ENCODE results near the gene TMEM225B.
"Not testable (repeated sequence)": the region's sequence is repeated elsewhere in the genome, so short reads cannot be mapped to it uniquely, and the experiment has no call there.

The TMEM225B gene

DNA sequence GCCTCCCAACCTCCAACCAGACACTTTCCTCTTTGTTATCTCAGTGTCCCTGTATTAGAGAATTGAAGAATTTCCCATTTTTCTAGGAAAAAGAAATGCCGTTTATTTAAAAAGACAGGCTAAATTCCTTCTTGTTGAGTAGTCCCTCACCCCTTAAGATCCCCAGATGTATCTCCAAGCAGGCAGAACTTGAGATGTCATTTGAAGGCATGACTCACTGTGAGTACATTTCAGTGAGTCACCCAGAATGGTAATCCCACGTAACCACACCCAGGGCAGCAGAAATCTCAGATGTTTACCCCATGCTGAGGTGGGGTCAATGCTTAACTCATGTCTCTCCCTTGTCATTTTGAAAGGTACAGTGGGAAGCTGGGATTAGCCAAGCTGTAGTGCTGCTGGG is 35.2 kb upstream of the TMEM225B start:
- Histone ChIP-seq H3K4me1 (ENCODE audit: insufficient read depth, low read length) (peaks cover 18% of the 10 kb centered on the region), H3K36me3 (ENCODE audit: insufficient read depth, low read length) (peaks cover 78% of the 10 kb centered on the region), H4K20me1 (ENCODE audit: insufficient read depth, low read length) (peaks cover 28% of the 10 kb centered on the region; the same call in 1 of the 2 replicates), H3K27ac (ENCODE audit: low read length) (no peak overlapping the region), H3K4me3 (ENCODE audit: low read depth in 1 of 2, low read length in 2 of 2) (no peak overlapping the region), H3K9me3 (ENCODE audit: insufficient read depth, low read length, severe bottlenecking) (no peaks in the 10 kb centered on the region), H3K4me2 (ENCODE audit: insufficient read depth, low read length) (no peak overlapping the region), H3K79me2 (ENCODE audit: insufficient read depth, low read length) (peaks cover 85% of the 10 kb centered on the region), H3K27me3 (ENCODE audit: insufficient read depth, low read length, poor library complexity) (no peaks in the 10 kb centered on the region), H3K9ac (ENCODE audit: low read depth, low read length) (no peak overlapping the region), H2AFZ (ENCODE audit: low read depth, low read length) (no peak overlapping the region)
- no peak for TF ChIP-seq EZH2 (IDR thresholded peaks at IDR 0.05; ENCODE audit: borderline replicate concordance, low read depth, low read length, severe bottlenecking)
- no peak for TF ChIP-seq CTCF (IDR thresholded peaks at IDR 0.05; ENCODE audit: borderline replicate concordance, extremely low read depth, low read length, poor library complexity, severe bottlenecking)
- no peak for ATAC-seq (ENCODE audit: insufficient read depth, low read depth)
- DNase-seq: no peak

GRCh38 chr7:99563650-99564049 is 34.4 kb upstream of the TMEM225B start:
- Histone ChIP-seq H3K4me1 (ENCODE audit: insufficient read depth, low read length) (peaks cover 18% of the 10 kb centered on the region), H3K4me3 (ENCODE audit: low read depth in 1 of 2, low read length in 2 of 2) (no peak overlapping the region), H3K79me2 (ENCODE audit: insufficient read depth, low read length) (peaks cover 79% of the 10 kb centered on the region), H3K27me3 (ENCODE audit: insufficient read depth, low read length, poor library complexity) (no peaks in the 10 kb centered on the region), H3K9me3 (ENCODE audit: insufficient read depth, low read length, severe bottlenecking) (no peaks in the 10 kb centered on the region), H2AFZ (ENCODE audit: low read depth, low read length) (no peak overlapping the region), H4K20me1 (ENCODE audit: insufficient read depth, low read length) (peaks cover 28% of the 10 kb centered on the region; the same call in 1 of the 2 replicates), H3K27ac (ENCODE audit: low read length) (no peak overlapping the region), H3K4me2 (ENCODE audit: insufficient read depth, low read length) (no peak overlapping the region), H3K9ac (ENCODE audit: low read depth, low read length) (no peak overlapping the region), H3K36me3 (ENCODE audit: insufficient read depth, low read length) (peaks cover 77% of the 10 kb centered on the region)
- DNase-seq (no peak), ATAC-seq (ENCODE audit: insufficient read depth, low read depth) (no peak)
- TF ChIP-seq EZH2 (IDR thresholded peaks at IDR 0.05; ENCODE audit: borderline replicate concordance, low read depth, low read length, severe bottlenecking) (no peak), CTCF (IDR thresholded peaks at IDR 0.05; ENCODE audit: borderline replicate concordance, extremely low read depth, low read length, poor library complexity, severe bottlenecking) (no peak)

- H3K4me1 ChIP-seq (ENCODE audit: insufficient read depth, low read length); H3K4me2 ChIP-seq (ENCODE audit: insufficient read depth, low read length); H3K27me3 ChIP-seq (ENCODE audit: insufficient read depth, low read length, poor library complexity); H2AFZ ChIP-seq (ENCODE audit: low read depth, low read length); H3K27ac ChIP-seq (ENCODE audit: low read length); H4K20me1 ChIP-seq (ENCODE audit: insufficient read depth, low read length); H3K9ac ChIP-seq (ENCODE audit: low read depth, low read length); H3K4me3 ChIP-seq (ENCODE audit: low read depth in 1 of 2, low read length in 2 of 2); H3K9me3 ChIP-seq (ENCODE audit: insufficient read depth, low read length, severe bottlenecking); ATAC-seq (ENCODE audit: insufficient read depth, low read depth); DNase-seq: not testable (repeated sequence)
- Histone ChIP-seq H3K79me2 (ENCODE audit: insufficient read depth, low read length) (peaks cover 33% of the 10 kb centered on the region), H3K36me3 (ENCODE audit: insufficient read depth, low read length) (peaks cover 81% of the 10 kb centered on the region)
Measured at GRCh38 chr7:99568770-99569169, 29.3 kb upstream of the TMEM225B start.

DNA sequence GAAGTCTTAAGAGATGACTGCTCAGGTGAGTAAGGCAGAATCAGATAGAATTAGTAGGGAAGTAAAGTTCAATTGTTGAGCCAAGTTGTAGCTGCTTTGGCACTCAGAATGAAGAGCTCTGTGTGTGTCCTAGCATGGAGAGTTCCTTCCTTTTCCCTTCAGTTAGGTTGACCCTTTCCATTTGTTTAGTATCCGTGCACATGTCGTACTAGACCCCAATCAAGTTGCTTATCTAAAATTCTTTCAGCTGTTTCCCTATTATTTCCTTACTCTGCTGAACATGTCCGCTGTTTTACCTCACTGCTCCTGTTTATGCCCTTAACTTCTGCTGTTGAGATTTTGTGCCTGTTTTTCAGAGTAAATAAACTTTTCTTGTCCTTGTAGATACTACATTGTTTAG is 26.3 kb upstream of the TMEM225B start:
- peaks cover 55% of the 10 kb centered on the region for H3K36me3 ChIP-seq (ENCODE audit: insufficient read depth, low read length)
- peaks cover 12% of the 10 kb centered on the region; the same call in 1 of the 2 replicates for H3K79me2 ChIP-seq (ENCODE audit: insufficient read depth, low read length)
- no peak overlapping the region for H2AFZ ChIP-seq (ENCODE audit: low read depth, low read length)
- H3K27ac ChIP-seq (ENCODE audit: low read length): no peak overlapping the region
- DNase-seq (no peak), ATAC-seq (ENCODE audit: insufficient read depth, low read depth) (no peak)
- H3K4me3 ChIP-seq (ENCODE audit: low read depth in 1 of 2, low read length in 2 of 2): no peak overlapping the region
- H3K4me1 ChIP-seq (ENCODE audit: insufficient read depth, low read length): no peaks in the 10 kb centered on the region
- no peak overlapping the region for H3K4me2 ChIP-seq (ENCODE audit: insufficient read depth, low read length)
- H4K20me1 ChIP-seq (ENCODE audit: insufficient read depth, low read length): no peaks in the 10 kb centered on the region
- no peaks in the 10 kb centered on the region for H3K27me3 ChIP-seq (ENCODE audit: insufficient read depth, low read length, poor library complexity)
- TF ChIP-seq CTCF (IDR thresholded peaks at IDR 0.05; ENCODE audit: borderline replicate concordance, extremely low read depth, low read length, poor library complexity, severe bottlenecking) (no peak), EZH2 (IDR thresholded peaks at IDR 0.05; ENCODE audit: borderline replicate concordance, low read depth, low read length, severe bottlenecking) (no peak)
- H3K9ac ChIP-seq (ENCODE audit: low read depth, low read length): no peak overlapping the region
- H3K9me3 ChIP-seq (ENCODE audit: insufficient read depth, low read length, severe bottlenecking): no peaks in the 10 kb centered on the region

All from DND-41 (cell line).